NCI-H510A treated with DMSO at 0.1 percent for 48 hours (cell line): ENCODE results near the gene TRAF7.

Experiments
- DNase-seq: peaks from one replicate; lab custom pipeline; 2025; lab: John Stamatoyannopoulos, UW

Gene TRAF7

DNA sequence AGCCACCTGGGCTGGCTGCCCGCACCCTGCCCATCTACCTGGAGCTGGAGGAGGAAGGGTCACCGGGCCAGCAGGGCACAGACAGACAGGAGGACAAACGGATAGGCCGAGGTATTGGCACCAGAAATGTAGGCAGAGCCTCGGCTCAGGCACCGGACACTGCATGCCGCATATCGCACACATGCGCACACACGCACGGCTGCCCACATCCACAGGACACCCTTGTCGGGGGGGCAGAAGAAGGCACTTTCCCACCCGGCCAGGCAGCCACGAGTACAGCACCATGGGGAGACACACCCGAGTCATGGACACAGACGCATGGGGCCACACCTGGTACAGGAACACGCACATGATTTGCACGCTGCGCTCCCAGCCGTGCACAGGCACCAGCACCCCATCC lies 26.4 kb downstream of the TRAF7 start:
- DNase-seq, result no peak

DNA sequence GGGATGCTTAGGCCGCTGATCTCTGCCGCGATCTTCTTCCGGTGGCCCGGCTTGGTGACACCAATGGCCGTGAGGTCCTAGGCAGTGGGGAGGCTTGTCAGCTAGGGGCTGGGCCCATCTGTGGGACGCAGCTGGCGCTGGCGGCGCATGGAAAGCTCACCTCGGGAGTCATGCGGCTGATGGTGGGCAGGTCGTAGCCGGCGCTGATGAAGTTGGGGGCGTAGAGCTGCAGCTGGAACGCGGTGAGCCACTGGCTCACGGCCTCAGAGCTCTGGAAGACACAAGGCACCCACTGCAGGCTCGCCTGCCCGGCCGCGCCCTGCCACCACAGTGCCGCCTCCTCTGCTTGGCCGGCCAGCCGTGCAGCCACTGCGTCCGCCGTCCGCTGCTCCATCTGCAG lies 28.1 kb downstream of the TRAF7 start:
- no peak for DNase-seq

DNA sequence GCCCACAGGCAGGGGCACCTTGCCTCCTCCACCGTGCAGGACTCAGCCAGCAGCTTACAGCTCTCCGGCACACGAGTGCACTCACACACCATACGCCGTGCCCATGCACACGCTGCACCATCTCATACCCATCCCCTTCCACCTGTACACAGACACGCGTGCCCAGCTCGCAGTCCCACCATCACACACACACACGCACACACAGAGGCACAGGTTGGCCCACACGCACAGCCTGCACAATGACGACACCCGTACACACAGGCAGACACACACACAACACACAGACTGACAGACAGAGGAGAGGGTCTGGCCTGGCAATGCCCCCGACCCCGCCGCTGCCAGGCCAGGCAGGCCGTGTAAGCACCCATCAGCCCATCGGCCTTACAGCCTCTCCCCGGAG lies 28.8 kb downstream of the TRAF7 start:
- DNase-seq, result no peak

DNA sequence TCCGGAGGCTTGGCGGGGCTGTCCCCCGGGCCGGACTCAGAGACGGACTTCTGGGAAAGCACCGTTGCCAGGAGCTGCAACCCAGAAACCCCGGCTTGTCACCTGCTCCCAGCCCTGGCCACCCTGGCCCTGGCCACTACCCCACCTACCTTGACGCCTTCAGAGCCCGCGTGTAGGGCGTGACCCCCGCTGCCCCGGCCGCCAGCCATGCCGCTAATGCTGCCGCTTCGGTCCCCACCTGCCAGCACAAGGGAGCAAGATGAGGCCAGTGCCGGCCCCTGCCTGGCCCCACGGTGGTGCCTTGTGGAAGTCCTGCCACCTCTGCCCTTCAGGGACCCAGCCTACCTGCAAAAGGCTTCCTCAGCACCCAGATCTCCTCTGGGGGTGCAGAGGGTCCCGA lies 29.4 kb downstream of the TRAF7 start:
- DNase-seq, result no peak

DNA sequence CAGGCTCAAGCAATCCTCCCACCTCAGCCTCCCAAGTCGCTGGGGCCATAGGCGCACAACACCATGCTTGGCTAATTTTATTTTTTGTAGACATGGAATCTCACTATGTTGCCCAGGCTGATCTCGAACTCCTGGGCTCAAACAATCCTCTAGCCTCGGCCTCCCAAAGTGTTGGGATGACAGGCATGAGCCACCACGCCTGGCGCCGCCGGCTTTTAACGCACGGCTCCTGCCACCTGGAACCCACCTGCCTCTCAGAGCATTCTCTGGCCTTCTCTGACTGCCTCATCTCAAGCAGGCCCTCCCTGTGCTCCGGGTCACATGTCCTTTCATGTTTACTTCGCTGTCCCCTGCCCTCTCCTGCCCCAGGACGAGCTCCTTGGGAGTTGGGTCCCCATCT lies 30.5 kb downstream of the TRAF7 start:
- no peak for DNase-seq

DNA sequence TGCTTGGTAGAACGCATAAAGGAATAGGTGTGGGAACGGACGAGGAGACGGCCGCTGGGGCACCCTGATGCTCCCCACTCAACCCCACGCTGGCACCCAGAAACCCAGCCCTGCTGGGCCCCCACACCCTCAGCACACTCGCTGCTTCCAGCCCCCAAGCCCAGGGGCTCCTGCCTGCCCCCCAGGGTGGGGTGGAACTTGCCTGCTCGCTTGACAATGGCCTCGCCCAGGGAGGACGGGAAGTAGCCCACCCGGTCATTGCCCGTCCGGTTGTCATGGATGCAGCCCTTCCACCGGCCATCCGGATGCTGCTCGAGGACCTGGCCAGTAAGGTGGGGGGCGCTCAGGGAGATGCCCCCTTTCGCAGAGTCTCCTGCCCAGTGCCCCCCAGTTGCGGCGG lies 30.9 kb downstream of the TRAF7 start:
- DNase-seq, result no peak

DNA sequence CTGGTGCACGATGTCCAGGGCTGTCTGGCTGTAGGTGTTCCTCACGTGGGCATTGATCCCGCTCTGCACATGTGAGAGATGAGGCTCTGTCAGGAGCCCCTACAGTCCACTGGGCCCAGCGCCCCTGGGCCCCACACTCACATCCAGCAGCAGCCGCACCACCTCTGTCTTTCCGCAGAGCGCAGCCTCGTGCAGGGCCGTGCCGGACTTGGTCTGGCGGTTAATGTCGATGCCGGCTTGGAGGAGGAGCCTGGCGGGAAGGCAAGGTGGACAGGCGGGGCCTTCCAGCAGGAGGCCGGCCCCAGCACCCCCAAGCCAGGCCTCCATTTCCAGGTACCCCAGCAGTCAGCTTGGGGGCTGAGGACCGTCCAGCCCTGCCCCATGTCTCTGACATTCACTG lies 31.6 kb downstream of the TRAF7 start:
- DNase-seq, result no peak

DNA sequence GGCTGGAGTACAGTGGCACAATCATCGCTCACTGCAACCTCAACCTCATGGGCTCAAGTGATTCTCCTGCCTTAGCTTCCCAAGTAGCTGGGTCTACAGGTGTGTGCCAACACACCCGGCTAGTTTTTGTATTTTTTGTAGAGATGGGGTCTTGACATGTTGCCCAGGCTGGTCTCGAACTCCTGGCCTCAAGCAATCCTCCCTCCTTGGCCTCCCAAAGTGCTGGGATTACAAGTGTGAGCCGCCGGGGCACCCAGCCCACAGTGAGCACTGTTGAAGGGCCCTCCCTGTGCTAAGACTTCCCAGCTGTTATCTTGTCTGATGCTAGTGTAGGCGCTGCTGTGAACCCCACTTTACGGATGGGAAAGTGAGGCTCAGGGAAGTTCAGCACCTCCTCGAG lies 32.8 kb downstream of the TRAF7 start:
- DNase-seq, result no peak

DNA sequence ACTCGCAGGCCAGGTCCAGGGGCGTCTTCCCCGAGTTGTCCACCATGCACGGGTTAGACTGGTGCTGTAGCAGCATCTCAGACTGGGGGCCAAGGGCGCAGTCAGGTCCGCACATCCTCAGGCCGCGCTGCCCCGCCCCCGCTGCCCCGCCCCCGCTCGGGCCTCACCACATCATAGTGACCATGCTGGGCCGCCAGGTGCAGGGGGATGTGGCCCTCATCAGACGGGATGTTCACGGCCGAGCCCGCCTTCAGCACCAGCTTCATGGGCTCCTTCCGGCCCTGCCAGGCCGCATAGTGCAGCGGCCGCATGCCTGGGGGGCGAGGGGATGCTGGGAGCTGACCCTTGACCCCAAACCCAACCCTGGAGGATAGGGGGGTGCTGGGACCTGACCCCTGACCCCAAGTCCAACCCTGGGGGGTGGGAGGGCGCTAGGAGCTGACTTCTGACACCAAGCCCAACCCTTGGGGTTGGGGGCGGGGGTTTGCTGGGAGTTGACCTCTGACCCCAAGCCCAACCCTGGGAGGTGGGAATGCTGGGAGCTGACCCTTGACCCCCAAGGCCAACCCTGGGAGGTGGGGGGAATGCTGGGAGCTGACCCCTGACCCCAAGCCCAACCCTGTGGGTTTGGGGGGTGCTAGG lies 33.8 kb downstream of the TRAF7 start:
- DNase-seq, result no peak

DNA sequence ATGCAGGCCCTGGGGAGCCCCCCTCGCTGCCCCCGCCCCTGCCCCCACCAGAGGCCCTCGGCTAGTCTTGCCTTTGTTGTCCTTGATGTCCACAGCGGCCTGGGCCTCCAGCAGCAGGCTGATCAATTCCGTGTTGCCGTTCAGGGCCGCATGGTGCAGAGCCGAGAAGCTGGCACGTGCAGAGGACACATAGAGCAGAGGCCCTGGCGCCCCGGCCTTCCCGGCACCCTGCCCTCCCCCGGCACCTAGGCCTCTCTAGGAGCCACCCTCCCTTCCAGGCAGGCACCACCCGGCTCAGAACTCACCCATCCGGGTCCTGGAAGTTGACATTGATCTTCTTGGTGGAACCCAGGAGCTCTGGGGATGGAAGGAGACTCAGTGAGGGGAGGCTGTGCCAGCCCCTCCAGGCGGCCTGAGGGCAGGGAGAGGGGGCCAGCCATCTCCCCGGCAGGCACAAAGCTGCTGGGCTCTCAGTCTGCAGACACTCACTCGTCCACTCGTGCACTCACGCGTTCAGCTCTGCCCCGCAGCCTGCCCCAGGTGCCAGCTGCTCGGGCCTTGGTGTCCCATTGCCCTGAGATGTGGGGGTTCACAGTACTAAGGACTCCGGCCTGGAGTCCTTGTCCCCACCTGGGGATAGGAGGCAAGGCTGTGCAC lies 34.5 kb downstream of the TRAF7 start:
- no peak for DNase-seq

DNA sequence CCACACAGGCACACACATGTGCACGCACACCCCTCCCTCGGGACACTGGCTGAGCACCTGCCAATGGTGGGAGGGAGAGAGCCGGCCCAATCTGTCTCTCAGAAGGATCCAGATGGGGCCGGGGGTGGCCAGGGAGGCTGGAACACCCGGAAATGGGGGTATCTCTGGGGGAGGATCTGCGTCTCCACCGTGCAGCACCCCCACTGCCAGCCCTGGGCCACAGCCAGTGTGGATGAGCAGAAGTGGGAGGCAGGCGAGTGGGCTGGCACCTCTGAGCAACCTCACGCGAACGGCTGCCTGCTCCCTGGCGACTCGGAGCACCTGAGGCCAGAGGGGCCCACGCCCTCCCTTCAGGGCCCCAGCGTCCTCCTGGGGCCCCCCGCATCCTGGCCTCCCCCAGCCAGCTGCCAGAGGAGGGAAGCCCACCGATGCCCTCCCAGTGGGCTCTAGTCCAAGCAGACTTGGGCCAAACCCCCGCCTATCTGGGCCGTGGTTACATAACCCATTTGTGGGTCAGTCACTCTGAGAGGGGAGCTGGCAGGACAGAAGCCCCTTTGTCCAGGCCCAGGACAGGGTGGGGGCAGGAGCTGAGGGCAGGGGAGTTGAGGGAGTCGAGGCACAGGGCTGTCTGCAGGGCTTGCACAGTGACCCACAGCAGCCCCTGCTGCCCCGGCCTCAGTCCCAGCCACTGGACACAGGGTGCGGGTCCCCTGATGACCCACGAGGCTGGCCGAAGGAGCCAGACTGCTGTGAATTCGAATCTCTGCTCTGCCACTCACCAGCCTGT lies 35.3 kb downstream of the TRAF7 start:
- DNase-seq, result no peak

DNA sequence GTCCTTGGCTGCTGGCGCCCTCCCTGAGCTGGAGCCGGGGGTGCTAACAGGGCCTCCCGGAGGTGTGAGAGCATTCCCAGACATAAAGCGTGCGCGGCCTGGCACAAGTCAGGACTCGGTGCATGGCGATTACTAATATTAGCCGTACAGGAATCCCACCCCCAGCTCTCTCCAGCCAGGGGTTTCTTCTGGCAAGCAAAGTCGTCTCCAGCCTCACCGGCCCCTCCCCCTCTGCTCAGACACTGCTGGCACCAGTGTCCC lies 35.8 kb downstream of the TRAF7 start:
- no peak for DNase-seq

DNA sequence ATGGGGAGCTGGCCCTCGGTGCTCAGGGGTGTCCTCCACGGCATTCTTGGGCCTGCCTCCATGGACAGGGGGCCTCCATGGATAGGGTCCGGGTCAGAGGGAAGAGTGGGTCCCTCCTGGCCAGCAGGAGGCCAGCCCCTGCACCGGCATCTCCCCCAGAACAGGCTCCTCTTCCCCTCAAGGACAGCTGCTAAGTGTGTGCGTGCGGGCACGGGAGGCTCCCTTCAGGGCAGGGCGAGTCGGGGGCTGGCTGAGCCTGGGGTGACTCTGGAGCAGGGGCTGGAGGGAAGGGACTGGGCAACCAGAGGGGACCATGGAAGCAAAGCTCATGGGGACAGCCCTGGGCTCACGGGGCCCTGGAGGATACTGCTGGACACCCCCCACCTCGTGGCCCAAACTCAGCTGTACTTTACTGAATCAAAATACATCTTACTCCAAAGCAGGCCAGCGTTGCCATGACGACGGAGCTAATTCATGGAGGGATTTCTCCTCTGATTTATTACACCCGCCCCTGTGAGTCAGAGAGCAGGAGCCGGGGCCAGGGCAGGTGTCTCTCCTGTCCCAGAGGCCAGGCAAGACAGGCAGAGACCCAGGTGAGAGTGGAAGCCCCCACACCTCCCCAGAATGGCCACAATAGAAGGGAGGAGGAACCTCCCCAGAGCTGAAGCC lies 38.7 kb downstream of the TRAF7 start:
- no peak for DNase-seq

DNA sequence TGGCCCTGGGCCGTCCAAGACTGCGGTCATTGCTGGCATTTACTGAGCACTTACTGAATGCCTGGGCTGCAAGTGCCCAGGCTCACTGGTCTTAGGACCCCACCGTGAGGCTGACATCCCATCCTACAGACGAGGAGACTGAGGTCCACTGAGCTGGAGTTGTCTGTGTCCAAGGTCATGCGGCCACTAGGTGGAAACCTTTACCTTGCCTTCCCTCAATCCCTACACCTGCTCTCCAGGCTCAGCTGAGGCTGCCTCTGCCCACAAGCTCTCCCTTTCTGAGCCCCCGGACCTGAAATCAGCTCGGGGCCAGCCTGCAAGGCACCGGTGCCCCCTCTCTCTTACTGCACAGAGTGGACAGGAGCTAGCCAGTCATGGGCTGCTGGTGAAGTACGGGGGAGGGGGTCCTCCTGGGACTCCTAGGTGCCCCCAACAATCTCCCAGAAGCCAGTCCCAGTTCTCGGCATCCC lies 39.3 kb downstream of the TRAF7 start:
- peak; percentile 53 for DNase-seq

DNA sequence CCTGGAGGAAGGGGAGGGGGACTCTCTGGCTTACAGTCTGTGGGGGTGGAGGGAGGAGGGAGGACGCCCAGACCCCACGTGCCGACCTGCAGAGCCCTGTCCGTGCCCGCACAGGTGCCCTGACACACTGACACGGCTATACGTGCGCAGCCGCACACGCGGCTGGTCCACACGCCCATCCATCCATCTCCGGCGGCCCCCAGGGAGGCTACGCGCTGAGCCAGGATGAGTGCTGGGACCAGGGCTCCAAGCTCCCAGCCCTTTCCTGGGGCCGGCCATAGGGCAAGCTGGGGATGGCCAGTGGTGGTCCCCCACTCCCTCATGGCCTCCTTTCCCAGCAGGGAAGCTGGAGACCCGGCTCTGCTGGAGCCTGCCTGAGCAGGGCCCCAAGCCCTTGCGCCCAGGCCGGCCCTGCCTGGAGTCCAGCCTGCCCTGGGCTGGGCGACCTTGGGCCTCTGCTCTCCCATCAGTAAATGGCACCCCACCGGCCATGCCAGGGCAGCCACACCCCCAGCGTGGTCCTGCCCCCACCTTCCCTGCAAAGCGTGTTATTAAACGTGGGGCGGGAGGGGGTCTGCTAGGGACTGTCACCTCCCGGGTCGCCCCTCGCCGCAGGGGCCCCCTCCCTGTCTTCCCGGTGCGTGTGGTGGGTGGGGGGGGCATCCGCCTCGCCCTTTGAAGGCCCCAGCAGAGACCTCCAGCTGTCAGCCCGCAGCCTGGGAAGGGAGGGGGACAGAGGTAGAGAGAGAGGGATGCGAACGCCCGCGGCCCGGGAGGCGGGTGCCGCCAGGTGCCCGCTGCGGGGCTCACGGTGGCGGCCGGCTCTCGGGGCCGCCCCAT lies 40.0 kb downstream of the TRAF7 start:
- DNase-seq, result no peak

DNA sequence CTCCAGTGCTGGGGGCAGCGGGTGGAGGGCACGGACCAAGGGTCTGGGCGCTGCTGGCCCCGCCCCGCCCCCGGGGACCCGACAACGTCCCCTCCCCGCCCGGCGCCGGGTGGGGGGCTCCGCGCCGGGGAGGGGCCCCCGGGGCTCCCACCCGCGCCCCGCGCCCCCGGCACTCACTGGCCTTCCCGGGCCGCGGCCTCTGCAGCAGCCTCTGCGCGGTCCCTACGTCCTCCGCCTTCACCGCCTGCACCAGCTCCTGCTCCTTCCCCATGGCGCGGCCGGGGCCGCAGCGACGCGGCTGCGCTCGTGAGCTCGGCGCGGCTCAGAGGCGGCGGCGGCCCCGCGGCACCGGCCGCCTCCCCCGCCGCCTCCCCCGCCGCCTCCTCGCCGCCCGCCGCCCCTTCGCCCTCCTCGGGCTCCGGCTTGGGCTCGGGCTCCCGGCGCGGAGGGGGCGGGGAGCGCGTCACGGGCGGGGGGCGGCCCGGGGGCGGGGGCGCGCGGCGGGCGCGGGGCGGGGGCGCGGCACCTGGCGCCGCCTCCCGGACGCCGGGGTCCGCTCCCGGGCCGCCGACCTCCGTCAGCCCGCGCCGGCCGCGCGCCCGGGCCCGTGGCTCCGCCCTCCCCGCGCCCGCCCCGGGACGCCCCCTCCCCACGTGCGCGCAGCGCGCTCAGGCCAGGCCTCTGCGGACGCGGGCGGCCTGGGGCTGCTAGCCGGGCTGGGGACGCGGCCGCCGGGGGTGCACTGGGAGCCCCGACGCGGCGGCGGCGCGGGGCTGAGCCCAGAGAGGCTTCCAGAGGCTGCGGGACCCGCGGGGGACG lies 40.8 kb downstream of the TRAF7 start, which contains the start of gene CASKIN1:
Gene CASKIN1, minus strand, starts transcription at position 444 of the 819 bp plus-strand sequence. Its CDS starts 173 bp downstream, at position 271.
- DNase-seq, result no peak

DNA sequence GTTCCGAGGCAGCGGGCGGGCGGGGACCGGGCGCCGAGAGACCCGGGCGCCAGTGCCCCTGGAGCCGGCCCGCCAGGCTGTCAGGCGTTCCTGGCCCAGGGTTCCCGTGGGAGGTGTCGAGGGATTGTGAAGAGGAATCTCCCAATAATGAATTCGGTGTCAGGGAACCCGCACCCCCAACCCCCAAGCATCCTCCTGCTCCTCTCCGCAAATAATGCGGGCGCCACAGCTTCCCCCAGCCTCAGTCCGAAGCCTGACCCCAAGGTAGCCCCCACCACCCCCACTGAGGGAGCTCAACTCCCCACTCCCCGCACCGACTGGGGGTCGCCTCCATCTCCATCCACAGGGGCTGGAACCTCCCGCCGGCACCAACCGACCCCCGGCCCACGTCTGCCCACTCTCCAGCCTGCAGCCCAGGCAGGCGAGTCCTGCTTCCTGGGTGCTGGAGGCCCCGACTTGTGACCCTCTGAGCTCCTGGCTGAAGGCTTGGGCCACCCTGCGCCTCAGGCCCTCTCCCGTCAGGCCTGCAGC lies 41.5 kb downstream of the TRAF7 start:
- DNase-seq, result no peak

DNA sequence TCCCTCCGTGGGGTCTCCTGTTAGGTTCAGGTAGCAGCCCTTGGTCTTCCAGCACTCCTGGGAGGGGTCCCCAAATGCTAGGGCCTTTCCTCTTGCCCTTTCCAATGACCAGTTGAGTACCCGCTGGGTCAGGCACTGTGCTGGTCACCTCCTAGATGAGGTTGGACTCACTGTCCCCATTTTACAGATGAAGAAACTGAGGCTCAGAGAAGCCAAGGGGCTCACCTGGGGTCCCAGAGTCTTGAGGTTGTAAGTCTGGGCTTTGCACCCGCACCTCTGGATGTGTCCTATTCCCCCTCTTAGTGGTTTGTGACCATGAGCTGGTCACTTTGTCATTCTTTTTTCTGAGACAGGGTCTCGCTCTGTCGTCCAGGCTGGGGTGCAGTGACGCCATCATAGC lies 42.2 kb downstream of the TRAF7 start:
- no peak for DNase-seq

DNA sequence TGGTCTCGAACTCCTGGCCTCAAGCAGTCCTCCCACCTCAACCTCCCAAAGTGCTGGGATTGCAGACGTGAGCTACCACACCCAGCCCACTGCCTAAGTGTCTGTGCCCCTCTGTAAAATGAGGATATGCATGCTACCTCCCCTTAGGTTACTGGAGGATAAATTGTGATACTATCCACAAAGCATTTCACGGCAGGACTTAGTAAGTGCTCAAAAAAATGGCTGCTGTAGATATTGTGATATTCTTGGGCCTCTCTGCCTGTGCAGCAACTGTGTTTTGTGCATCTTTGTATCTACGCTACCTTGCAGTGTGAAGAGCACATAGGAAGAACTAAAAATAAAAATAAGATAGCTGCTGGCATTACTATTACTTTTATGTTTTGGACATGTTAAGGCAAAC lies 42.7 kb downstream of the TRAF7 start:
- DNase-seq, result no peak

DNA sequence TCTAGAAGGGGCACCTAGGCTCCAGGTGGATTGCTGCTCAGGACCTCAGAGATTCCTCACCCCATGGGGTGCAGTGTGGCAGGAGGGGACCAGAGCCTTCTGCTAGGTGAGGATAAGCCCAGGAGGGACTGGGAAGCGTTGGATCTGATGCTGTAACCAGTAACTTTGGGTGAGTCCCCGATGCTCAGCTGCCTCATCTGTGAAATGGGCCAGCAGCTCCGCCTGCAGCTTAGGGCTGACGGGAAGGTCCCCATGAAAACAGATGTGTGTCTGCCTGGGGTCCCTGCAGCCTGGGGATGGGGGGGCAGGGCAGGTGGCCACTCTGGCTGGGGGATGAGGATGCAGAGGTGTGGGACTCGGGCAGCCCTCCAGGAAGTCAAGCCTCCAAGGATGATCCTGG lies 43.5 kb downstream of the TRAF7 start:
- no peak for DNase-seq

DNA sequence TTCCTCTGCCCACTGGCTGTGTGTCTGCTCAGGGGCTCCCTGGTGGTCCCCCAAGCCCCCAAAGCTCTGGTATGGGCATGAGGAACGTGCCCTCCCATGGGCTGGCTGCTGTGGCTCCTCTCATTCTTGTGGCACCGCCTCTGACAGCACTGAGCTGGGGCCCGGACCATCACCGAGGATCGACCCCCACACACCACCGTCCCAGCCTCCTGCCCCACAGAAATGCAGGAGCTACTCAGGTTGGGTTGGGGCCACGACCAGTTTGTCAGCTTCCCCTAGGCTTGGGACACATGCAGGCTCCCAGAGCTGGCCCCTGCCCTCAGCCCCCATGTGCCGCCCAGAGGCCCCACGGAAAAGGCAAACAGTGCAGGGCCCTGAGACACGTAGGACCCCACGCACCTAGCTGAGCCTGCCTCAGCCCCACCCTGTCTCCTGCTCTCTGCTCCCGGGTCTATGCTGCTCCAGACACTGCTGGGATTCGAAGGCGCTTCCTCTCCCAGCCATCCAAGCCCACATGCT lies 44.1 kb downstream of the TRAF7 start:
- DNase-seq, result no peak
